Astrocyte (in vitro differentiated cells and primary cell): Measurements from ENCODE around the gene TTLL8. TPM values are rescaled to one million over a fixed set of nuclear protein-coding genes. Genes with fewer than 3 reads are reported as not detected.

Experiments used
- DNase-seq: peaks from one replicate; pipeline ENCODE4 v3.0.0-alpha.2; 2010; ENCODE audit warnings: low read depth
- FAIRE-seq: peaks from 2 replicates; lab custom pipeline; 2011; peaks lifted over from hg19 to GRCh38; lab: Jason Lieb, UNC
- H2AFZ ChIP-seq: 2 replicates; pipeline ENCODE4 v1.6.0; 2012; ENCODE audit warnings: low read depth, low read length, inconsistent platforms
- H3K27ac ChIP-seq: 2 replicates; pipeline ENCODE4 v1.5.1; 2011; ENCODE audit warnings: low read depth, low read length, inconsistent platforms
- H3K27me3 ChIP-seq: 2 replicates; pipeline ENCODE4 v1.6.0; 2011; ENCODE audit warnings: low read length, inconsistent platforms; ENCODE audit not compliant: insufficient read depth
- H3K36me3 ChIP-seq: 2 replicates; pipeline ENCODE4 v1.5.1; 2011; ENCODE audit warnings: low read length, inconsistent platforms; ENCODE audit not compliant: insufficient read depth
- H3K4me1 ChIP-seq: 2 replicates; pipeline ENCODE4 v1.5.1; 2011; ENCODE audit warnings: low read length, inconsistent platforms; ENCODE audit not compliant: insufficient read depth
- H3K4me2 ChIP-seq: 2 replicates; pipeline ENCODE4 v1.6.0; 2012; ENCODE audit warnings: low read length, inconsistent platforms
- H3K4me3 ChIP-seq: 2 replicates; pipeline ENCODE4 v1.5.1; 2011; ENCODE audit warnings: low read depth, mild to moderate bottlenecking, low read length, inconsistent platforms; ENCODE audit not compliant: insufficient read depth
- H3K79me2 ChIP-seq: 2 replicates; pipeline ENCODE4 v1.6.0; 2012; ENCODE audit warnings: mild to moderate bottlenecking, low read length, inconsistent platforms; ENCODE audit not compliant: insufficient read depth
- H3K9ac ChIP-seq: 2 replicates; pipeline ENCODE4 v1.6.0; 2012; ENCODE audit warnings: mild to moderate bottlenecking, low read length, inconsistent platforms
- H3K9me3 ChIP-seq: 2 replicates; pipeline ENCODE4 v1.5.1; 2012; ENCODE audit warnings: low read depth, mild to moderate bottlenecking, low read length, inconsistent platforms; ENCODE audit not compliant: insufficient read depth
- H4K20me1 ChIP-seq: 2 replicates; pipeline ENCODE4 v1.6.0; 2012; ENCODE audit warnings: low read length, inconsistent platforms; ENCODE audit not compliant: insufficient read depth
- H3K27ac Mint-ChIP-seq: one replicate; pipeline ENCODE4 v1.8.0; 2021; ENCODE audit warnings: mild to moderate bottlenecking, mixed read lengths; ENCODE audit not compliant: unreplicated experiment
- H3K27me3 Mint-ChIP-seq: one replicate; pipeline ENCODE4 v1.8.0; 2021; ENCODE audit warnings: low read depth, mixed read lengths; ENCODE audit not compliant: unreplicated experiment
- H3K36me3 Mint-ChIP-seq: one replicate; pipeline ENCODE4 v1.8.0; 2021; ENCODE audit warnings: low read depth, mixed read lengths; ENCODE audit not compliant: unreplicated experiment
- H3K4me1 Mint-ChIP-seq: one replicate; pipeline ENCODE4 v1.8.0; 2021; ENCODE audit warnings: low read depth, mixed read lengths; ENCODE audit not compliant: unreplicated experiment
- H3K4me3 Mint-ChIP-seq: one replicate; pipeline ENCODE4 v1.8.0; 2021; ENCODE audit warnings: mild to moderate bottlenecking, moderate library complexity, mixed read lengths; ENCODE audit not compliant: unreplicated experiment
- H3K9me3 Mint-ChIP-seq: one replicate; pipeline ENCODE4 v1.8.0; 2021; ENCODE audit warnings: mild to moderate bottlenecking, mixed read lengths; ENCODE audit not compliant: unreplicated experiment
- EZH2 ChIP-seq: IDR thresholded peaks from 2 replicates; pipeline ENCODE4 v1.6.1; 2012; ENCODE audit warnings: mild to moderate bottlenecking, low read length, inconsistent platforms; ENCODE audit not compliant: insufficient read depth
- total RNA-seq: library from RNA; stranded (reverse); gene quantifications from 2 replicates; pipeline ENCODE4 v1.2.1, GENCODE V29; 2021
- TF ChIP-seq, protein P1 (sequence below): IDR thresholded peaks from 2 replicates; pipeline ENCODE4 v1.5.1; 2011; ENCODE audit warnings: low read depth, mild to moderate bottlenecking, inconsistent platforms, low read length, moderate library complexity; ENCODE audit not compliant: insufficient read depth

Gene TTLL8
- total RNA-seq, 1 donor from 2014 or later: not detected

DNA sequence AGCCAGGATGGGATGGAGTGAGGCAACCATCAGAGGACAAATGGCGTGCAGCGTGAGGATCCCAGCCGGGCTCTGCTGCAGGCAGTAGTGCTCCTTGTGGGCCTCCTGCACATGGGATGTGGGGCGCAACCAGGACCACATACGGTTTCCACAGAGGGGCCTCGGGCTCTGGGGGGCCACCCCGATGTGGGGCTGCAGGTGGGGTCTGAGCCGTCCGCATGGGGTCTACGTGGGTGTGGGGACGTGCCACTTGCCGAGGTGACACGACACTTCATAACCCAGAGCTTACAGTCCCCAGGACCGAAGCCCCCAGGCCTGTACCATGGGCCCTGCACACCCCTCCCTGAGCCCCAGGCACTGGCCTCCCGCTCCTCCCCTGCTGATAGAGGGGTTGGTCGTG is 10.8 kb downstream of the TTLL8 start:
- no peaks in the 10 kb centered on the region for H3K36me3 Mint-ChIP-seq
- H3K9me3 ChIP-seq: no peaks in the 10 kb centered on the region
- H3K4me2 ChIP-seq: no peak overlapping the region
- H3K27ac Mint-ChIP-seq: no peak overlapping the region
- H3K27me3 ChIP-seq: peaks cover 3% of the 10 kb centered on the region
- H2AFZ ChIP-seq: no peak overlapping the region
- H4K20me1 ChIP-seq: no peaks in the 10 kb centered on the region
- H3K4me3 Mint-ChIP-seq: no peak overlapping the region
- no peaks in the 10 kb centered on the region for H3K79me2 ChIP-seq
- H3K9me3 Mint-ChIP-seq: peaks cover 14% of the 10 kb centered on the region
- FAIRE-seq (no peak), DNase-seq (no peak)
- H3K27ac ChIP-seq: no peak overlapping the region
- no peak overlapping the region for H3K4me3 ChIP-seq
- H3K4me1 Mint-ChIP-seq: no peaks in the 10 kb centered on the region
- TF ChIP-seq EZH2: no peak
- TF ChIP-seq, protein P1, sequence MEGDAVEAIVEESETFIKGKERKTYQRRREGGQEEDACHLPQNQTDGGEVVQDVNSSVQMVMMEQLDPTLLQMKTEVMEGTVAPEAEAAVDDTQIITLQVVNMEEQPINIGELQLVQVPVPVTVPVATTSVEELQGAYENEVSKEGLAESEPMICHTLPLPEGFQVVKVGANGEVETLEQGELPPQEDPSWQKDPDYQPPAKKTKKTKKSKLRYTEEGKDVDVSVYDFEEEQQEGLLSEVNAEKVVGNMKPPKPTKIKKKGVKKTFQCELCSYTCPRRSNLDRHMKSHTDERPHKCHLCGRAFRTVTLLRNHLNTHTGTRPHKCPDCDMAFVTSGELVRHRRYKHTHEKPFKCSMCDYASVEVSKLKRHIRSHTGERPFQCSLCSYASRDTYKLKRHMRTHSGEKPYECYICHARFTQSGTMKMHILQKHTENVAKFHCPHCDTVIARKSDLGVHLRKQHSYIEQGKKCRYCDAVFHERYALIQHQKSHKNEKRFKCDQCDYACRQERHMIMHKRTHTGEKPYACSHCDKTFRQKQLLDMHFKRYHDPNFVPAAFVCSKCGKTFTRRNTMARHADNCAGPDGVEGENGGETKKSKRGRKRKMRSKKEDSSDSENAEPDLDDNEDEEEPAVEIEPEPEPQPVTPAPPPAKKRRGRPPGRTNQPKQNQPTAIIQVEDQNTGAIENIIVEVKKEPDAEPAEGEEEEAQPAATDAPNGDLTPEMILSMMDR: no peak
- peaks cover 18% of the 10 kb centered on the region for H3K27me3 Mint-ChIP-seq
- no peak overlapping the region for H3K9ac ChIP-seq
- H3K4me1 ChIP-seq: no peaks in the 10 kb centered on the region
- H3K36me3 ChIP-seq: no peaks in the 10 kb centered on the region

DNA sequence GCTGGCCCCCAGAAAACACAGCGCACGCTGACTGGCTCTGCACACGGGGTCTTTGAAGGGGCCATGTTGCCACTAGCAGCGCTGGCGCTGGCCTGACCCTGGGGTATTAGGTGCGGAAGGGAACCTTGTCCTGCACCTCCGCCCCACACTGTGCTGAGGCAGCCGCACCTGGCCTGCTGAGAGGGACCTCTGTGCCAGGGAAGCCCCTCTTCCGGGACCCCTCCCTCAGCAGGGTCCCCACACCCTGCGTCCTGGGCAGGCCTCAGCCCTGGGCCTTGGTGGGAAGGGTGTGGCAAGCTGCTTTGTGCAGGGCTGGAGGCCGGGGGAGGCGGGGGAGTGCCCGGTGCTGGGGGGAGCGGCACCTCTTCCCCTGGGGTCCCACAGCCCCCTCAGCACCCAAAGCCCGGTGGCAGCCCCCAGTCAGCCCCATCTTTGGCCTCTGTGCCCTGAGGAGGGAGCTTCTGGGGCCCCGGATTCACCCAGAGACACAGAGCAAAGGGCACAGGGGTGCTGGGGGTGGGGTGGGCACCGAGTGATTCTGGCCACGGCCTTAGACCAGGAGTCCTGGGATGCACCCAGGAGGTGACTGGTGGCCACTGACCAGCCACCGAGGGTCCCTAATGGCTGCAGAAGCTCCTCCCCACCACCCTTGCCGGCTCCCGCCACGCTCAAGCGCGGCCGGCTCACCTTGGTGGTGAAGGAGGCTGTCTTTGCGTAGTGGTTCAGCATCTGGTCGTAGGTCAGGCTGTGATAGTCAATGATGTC is 11.4 kb downstream of the TTLL8 start:
- H3K36me3 Mint-ChIP-seq: no peaks in the 10 kb centered on the region
- TF ChIP-seq, protein P1: no peak
- TF ChIP-seq EZH2: no peak
- no peak overlapping the region for H3K4me3 ChIP-seq
- H3K36me3 ChIP-seq: no peaks in the 10 kb centered on the region
- peaks cover 3% of the 10 kb centered on the region for H3K27me3 ChIP-seq
- peaks cover 22% of the 10 kb centered on the region for H3K27me3 Mint-ChIP-seq
- H3K79me2 ChIP-seq: no peaks in the 10 kb centered on the region
- H3K4me2 ChIP-seq: no peak overlapping the region
- H3K9me3 ChIP-seq: no peaks in the 10 kb centered on the region
- no peaks in the 10 kb centered on the region for H3K4me1 Mint-ChIP-seq
- H2AFZ ChIP-seq: no peak overlapping the region
- no peak overlapping the region for H3K4me3 Mint-ChIP-seq
- H3K4me1 ChIP-seq: no peaks in the 10 kb centered on the region
- H3K9ac ChIP-seq: no peak overlapping the region
- DNase-seq (no peak), FAIRE-seq (no peak)
- H4K20me1 ChIP-seq: no peaks in the 10 kb centered on the region
- H3K27ac Mint-ChIP-seq: no peak overlapping the region
- peaks cover 14% of the 10 kb centered on the region for H3K9me3 Mint-ChIP-seq
- no peak overlapping the region for H3K27ac ChIP-seq

DNA sequence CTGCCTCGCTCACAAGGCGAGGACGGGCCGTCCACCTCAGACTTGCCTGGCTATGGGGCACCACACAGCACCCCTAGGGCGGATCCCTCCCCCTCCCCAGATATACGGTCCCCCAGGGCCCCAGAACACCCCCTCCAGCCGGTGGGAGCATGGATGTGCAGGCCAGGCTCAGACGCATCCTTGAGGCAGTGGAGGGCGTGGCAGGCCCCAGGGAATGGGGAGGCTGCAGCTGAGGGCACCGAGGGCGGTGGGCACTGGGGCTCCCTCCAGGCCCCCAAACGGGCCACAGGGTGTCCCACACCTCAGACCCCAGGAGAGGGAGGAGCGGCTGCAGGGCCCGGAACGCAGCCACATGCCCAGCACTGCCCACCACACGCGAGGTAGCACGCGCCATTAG is 12.1 kb downstream of the TTLL8 start:
- no peaks in the 10 kb centered on the region for H3K36me3 ChIP-seq
- Mint-ChIP-seq H3K36me3 (no peaks in the 10 kb centered on the region), H3K4me1 (no peaks in the 10 kb centered on the region), H3K4me3 (no peak overlapping the region), H3K9me3 (peaks cover 12% of the 10 kb centered on the region), H3K27ac (no peak overlapping the region), H3K27me3 (peaks cover 18% of the 10 kb centered on the region)
- H3K9ac ChIP-seq: no peak overlapping the region
- H3K9me3 ChIP-seq: no peaks in the 10 kb centered on the region
- TF ChIP-seq, protein P1: no peak
- no peak overlapping the region for H2AFZ ChIP-seq
- no peaks in the 10 kb centered on the region for H4K20me1 ChIP-seq
- no peaks in the 10 kb centered on the region for H3K4me1 ChIP-seq
- H3K27ac ChIP-seq: no peak overlapping the region
- FAIRE-seq (no peak), DNase-seq (no peak)
- no peak overlapping the region for H3K4me3 ChIP-seq
- no peaks in the 10 kb centered on the region for H3K79me2 ChIP-seq
- H3K4me2 ChIP-seq: no peak overlapping the region
- peaks cover 3% of the 10 kb centered on the region for H3K27me3 ChIP-seq
